HG03457 (cell line): ENCODE results near the gene STON2.

ENCODE experiments used
- ATAC-seq: cut with Tn5 transposase; IDR thresholded peaks from one replicate; pipeline ENCODE4 v1.9.1; 2021; ENCODE audit warnings: moderate number of reproducible peaks; ENCODE audit not compliant: unreplicated experiment

STON2 gene

DNA sequence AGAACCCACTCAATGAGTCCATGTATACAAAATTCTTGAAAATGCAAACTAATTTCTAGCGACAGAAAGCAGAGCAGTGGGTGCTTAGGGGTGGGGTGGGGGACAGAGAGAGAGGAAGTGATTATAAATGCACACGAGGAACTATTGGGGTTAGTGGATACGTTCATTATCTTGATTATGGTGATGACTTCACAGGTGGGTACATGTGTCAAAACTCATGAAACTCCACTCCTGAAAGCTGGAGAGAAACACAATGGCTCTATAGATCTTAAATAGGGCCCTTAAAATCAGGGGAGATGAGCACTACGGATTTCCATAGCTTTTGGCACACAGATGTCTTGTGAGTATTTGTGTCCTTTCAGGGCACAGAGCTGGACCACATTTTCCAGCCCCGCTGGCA is 59.9 kb downstream of the STON2 start:
- ATAC-seq, result no peak

DNA sequence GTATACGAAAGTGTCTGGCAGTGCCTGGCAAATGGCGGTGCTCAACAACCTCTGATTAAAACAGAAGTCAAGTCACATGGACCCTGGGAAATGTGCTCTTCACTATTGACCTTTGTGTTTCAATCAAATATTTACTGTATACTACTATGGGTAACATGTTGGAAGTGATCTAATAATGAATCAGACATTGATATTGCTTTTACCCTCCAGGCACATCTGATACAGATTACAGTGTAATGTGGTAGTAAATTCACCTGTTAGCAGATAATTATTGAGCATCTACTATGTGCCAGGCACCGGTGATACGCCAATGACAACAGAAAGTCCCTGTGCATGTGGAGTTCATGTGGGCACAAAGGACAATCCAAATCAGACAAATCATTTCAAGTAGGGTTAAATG is 63.1 kb downstream of the STON2 start:
- no peak for ATAC-seq

DNA sequence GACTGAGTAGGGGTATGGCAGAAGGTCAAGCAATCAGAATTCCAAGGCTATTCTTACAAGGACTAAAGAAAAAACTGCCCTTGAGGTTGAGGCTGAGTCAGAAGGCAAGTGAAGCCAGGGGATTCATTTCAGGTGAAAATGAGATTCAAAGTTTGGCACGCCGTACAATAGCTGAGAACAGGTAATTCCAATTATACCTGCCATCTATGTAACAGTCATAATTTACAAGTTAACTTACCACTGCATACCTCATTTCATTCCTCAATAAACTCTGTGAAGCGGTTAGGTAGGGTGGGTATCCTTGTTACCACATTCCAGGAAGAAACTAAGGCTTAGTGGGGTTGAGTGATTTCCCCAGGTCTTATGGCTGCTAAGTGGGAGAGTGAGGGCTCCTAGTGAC is 64.1 kb downstream of the STON2 start:
- ATAC-seq, result no peak

DNA sequence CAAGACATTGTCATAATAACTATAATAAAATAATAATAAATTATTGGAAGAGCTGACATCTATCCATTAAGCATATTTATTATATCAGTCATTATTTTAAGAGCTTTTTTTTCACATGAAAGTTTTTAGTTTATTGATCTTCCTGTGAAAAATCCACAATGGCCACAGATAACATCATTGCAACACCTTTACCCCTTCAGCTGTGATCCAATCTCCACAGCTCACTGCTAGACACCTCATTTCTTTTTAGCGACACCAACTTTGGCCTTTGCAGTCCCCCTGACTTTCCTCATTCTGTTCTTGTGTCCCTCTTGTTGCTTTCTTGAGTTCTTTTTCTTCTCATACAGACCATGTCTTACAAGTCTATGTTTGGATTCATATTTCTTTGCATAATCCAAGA is 67.4 kb downstream of the STON2 start:
- no peak for ATAC-seq

DNA sequence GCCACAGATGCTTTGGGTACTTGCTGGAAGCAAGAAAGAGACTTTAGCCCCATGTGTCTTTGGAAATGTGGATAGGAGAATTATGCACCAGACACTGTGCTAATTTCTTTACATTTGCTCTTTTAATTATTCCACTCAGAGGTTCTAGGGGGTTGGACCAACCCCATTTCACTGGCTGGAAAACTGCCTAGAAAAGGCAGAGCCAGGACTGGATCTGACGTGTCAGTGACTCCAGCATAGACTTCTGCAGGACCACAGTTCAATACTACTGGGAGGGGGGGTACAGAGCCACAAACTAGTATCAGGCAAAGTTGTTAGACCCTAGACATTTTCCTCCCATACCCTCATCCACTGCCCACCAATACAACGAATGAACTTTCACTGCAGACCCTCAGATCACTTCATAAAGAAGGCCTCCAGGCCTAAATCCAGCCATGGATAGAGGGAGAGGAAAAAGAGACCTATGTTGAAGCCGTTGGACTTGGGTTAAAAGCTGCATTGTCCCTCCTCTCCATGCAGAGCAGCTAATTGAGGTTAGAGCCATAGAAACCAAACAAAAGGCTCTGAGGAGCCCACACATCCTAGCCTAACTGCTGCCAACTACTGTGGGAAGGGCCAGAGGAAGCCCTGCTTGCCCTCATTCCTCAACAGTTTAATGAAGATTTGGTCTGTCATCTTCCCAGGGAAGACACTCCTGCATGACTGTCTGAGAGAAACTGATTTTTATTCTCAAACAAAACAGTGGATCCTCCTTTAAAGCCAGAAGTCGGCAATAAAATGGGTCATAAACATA is 68.7 kb downstream of the STON2 start:
- no peak for ATAC-seq

DNA sequence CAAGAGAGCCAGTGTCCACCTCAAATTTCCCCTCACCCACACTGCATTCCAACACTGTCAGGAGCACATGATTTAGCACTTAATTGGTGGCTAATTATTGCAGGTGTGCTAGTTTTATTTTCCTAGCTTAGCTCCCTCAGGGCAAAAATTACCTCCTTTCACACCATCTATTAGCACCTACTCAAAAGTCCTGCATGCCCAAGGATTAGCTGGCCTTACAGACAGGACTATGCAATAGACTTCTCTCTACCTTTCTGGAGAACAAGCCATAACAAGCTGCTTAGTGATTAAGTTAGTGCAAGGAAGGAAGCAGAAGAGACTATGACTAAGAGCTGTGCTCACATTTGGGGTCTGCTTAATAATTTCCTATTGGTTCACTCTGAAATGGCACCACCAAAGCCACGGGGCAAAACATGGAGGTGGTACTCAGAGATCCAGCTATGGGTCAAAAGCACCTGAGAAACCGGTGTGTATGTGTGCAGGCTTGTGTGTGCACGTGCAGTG is 69.5 kb downstream of the STON2 start:
- ATAC-seq, result no peak

DNA sequence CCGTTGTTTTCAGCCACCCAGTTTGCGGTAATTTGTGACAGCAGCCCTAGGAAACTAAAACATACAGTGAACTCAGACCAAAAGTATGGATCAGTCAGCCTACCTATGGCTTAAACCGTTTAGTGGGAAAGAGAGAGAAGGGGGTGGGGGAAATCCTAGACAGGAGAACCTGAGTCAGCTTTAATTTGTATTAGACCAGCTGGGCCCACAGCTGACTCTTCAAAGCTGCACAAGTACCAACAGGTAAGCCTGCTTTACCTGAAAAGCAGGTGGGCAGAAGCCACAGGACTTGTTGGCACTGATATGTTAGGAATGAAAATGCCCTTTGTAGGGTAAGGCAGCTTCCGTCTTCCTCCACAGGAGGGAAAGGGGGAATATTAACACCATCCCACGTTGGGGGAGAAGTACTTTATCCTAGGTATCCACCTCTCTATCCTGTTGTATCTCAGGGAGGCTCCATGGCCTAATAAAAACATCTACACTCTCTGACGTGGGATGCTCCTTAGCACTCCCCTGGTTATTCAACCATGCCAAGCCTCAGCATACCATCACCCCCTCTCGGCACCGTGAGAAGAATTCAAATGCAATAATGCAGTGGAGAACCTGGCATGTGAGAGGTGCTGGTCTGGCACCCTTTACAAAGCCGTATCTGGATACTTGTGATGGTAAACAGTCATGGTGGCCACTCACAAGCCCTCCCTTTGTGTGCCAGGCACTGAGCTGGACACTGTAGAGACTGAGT is 70.3 kb downstream of the STON2 start:
- no peak for ATAC-seq

DNA sequence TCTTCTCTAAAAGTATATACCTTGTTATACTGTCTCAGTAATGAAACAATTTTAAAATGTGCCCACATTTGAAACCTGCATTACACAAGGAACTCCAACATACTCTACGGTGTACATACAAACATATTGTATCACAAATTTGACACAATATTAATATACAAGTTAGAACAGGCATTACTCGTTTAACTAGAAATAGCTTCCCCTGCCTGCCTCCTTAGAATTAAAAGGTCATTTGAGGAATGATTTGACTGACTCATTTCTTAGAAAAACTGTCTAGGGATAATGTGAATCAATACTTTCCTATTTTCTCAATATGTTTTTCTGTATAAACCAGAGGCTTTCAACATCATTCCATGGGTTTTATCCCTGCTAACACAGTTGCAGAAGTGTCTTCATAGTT is 73.7 kb downstream of the STON2 start:
- ATAC-seq, result no peak

DNA sequence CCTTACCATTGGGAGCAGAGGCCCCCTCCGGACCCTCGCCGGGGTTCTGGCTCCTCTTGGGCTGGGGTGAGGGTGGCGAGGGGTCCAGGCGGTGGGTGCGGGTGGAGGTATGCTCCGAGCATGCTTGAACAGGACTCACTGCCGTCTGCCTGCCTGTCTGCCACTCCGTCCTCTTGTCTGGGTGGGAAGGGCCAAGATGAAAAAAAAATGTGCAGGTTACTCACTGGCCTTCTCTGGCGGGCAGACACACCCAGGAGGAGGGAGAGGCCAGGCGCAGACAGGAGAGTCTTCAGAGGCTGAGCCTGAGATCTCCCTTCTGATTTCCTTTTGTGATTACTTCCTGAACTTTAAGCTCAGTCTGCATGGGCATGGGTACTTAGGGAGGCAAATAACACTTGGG is 76.1 kb downstream of the STON2 start:
- no peak for ATAC-seq

DNA sequence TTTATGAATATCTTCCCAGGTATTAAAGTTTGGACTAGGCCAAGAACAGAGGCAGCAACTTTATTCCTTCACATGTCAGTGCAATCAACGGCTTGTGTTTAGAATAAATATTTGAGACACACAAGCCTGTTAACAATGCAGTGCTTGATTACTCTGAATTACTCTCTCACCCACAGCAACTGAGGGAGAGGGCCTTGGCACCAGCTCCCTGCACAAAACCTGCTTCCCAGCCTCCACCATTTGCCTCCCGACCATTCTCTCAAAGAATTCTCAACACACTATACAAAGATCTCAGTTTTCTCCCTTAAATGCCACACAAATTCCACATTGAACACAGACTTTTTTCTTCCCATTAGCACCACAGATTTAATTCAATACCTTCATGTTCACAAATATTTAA is 77.0 kb downstream of the STON2 start:
- ATAC-seq, result no peak

DNA sequence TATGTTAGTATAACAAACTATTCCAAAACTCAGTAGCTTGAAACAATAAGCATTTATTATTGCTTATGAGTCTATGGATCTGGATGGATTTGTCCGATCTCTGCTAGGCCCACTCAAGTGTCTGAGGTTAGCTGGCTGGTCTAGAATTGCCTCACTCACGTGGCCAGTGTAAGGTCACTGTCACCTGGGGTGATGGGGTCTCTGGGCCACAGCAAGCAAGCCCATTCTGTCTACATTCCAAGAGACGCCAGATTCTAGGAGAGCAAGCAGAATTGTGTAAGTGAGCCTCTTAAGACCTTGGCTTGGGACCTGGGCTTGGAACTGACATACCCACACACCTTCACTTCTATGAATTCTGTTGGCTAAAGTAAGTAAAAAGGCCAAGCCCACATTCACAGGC is 80.2 kb downstream of the STON2 start:
- ATAC-seq, result no peak

DNA sequence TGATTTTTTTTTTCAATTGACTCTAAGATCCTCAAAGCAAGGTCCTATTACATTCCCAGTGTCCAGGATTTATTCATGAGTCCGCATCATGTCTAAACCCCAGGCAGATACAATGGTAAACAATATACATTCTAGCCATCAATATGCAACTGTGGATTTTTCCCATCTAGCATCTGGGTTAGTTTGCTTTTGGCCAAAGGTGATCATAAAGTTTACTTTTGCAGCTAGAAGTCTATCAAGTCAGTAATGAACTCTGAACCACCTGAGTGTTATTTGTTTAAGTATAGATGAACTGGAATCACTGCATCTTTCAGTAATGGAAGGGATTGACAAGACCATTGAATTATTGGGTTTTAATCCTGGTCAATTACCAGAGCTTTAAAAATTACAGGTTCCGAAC is 80.8 kb downstream of the STON2 start:
- ATAC-seq, result no peak

DNA sequence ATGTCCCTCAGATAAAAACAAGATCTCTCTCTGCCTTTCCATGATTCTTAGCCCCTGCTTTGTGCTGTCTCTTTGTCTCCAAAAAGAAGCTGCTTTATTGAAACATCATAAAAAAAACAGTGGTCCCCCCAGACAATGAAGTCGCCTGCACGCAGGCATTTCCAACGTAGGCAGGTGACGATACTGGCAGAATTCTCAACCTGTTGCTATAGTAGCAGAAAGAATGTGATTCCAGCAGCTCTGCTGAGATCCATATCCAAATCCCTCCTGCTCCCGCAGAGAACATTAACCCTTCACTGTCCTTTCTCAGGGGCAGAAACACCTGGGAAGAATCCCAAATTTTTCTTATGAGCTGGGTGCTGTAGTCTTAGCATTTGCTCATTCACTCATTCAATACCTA is 84.8 kb downstream of the STON2 start:
- no peak for ATAC-seq

DNA sequence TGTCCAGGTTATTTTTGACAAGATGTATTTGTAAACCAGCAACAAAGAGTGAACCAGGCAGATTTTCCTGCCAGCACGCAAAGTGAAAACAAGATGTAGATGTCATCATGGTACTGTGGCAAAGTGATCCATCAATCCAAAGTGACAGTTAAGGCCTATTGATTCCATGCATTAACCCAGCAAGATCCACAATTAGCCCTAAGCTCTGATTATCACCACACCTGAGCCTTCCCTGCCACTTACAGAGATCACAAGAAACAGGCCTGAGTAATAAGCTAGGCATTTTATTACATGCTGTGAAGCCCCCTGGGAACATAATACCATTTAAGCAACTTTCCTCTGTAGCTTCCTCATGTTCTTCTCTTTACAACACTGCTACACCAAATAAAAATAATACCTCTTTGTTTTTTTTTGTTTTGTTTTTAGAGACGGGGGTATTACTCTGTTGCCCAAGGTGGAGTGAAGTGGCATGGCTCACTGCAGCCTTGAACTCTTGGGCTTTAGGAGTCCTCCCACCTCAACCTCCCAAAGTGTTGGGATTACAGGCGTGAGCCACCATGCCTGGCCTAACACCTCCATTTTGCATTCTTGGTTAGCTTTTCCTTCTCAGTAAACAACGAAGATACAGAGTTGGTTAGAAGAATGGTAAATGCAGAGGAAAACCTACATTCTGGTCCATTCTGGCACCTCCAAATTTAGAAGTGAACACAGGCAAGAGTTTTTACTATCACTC is 85.5 kb downstream of the STON2 start:
- ATAC-seq, result no peak

DNA sequence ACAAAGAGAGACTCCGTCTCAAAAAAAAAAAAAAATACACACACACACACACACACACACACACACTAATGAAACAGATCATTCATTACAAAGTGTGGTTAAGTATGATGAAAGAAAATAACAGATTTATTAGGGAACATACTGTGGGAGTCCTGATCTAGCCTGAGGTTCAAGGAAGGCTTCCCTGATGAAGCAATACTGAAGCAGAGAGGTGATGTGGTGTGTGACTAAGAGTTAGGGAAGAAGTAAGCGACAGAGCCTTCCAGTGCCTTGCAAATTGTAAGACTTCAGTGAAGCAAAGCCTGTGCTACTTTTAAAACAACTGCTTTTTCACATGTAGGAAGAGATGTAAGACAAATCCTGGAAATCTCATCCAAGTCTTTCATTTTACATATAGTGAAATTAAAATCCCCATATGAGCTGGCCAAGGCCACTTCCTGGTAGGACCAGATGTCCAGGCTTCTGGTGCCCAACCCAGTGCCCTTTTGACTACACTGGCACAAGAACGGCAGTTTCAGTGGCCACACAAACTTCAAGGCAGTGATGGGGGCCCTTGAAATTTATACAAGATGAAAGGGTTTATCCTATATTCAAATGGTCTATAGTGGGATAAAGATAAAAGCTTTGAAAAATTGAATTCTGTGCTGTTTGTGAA is 86.2 kb downstream of the STON2 start:
- no peak for ATAC-seq

DNA sequence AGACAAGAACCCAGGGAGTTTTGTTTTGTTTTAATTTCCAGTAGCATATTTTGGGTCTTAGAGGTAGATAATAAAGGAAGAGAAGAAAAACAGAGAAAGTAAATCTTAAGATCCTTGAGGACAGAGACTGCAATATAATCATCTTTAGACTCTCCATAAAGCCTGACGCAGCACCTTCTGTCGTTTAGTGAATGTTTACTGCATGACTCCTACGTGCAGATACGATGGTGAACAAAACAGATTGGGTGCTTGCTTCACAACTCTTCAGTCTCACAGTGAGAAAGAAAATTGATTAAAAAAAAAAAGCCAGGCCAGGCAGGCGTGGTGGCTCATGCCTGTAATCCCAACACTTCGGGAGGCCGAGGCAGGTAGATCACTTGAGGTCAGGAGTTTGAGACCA is 86.9 kb downstream of the STON2 start:
- no peak for ATAC-seq

DNA sequence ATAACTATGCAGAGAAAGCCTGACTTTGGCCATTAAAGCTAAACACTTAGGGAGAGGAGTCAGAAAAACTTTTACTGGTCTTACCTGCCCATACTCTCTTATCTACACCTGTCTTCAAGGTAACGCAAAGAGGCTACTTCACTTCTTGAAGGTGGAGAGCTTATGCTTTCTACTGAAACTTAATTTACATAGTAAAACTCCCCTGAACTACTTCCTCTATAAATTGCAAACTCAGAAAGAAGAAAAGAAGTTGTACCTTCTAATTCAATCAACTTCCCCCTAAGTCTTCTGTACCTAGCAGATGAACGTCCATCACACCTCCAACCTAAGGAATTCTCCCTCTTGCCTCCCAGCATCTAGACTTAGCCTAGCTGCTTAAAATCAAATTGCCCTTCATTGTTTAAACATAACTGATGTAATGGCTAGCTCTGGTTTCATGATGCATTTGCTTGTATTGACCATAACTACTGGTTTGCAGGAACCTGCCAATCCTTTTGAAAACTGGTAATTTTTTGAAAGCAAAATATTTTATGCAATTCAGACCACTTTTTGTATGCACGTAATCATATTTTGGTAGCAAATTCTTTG is 87.7 kb downstream of the STON2 start:
- ATAC-seq, result no peak

DNA sequence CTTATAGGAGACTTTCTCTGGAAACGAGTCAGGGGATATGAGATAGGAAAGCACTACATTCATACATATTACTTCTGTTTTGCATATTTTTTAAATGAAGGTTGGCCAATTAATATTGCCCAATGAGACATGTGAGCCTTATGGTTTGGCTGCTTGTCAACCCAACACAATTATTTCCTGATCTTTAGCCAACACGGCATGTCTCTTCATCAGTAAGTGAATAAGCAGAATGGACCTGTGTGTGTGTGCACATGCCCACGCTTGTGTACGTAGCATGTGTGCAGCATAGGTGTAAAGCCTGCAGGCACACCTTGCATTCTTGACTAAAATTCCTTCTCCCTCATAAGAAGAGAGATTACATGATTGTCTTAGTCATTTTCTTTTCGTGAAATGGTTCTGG is 88.3 kb downstream of the STON2 start:
- ATAC-seq, result no peak

DNA sequence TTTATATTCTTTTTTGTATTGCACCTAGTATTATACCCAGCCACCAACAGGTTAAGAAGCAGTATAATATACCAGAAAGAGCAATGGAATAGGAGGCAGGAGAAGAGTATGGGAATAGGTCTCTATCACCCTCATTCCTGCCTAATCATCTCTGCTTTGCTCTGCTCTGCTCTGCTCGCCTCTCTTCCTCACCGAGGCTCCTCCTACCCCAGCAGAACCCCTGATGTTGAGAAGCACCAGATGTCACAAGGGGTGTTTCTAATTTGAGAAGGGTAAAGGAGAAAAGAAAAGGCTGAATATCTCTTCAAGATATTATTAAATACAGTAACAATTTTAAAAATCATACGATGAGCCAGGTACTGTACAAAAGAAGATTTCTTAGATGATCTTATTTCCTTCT is 89.0 kb downstream of the STON2 start:
- no peak for ATAC-seq

DNA sequence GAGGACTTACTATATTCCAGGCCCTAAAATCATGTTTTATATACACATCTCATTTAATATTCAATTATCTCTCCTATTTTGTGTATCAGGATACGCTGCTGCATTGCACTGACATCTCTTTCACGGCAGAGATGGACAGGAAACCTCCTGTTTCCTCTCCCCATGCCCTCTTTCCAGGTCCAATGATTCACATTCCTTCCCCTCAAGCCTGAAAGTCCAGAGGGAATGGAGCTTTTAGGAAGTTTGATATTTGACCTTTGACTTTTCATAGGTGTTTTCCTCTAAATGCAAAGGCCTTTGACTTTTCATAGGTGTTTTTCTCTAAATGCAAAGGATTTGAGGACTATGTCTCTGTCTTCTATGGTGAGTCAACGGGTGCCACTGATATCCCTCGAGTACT is 89.5 kb downstream of the STON2 start:
- no peak for ATAC-seq

DNA sequence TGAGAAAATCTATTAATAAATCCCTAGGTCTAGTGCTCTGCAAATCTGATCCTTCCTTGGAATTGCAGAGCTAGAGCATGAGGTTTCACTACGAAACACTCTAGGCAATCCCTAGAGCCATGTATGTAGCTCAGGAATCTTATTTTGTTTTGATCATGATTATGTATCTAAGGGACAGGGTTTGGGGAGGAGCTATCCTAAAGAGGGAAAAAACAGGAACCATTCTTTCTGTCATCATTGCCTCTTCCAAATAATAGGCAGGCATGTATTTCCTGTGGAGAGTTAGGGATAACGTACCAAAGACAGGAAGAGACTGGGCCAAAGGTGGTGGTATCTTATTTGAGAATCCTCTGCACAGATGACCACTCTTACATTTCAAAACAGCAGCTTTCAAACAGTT is 90.6 kb downstream of the STON2 start:
- ATAC-seq, result no peak
